ENCODE data around the gene PIK3R3. TPM values are rescaled to one million over a fixed set of nuclear protein-coding genes. Genes with fewer than 3 reads are reported as not detected.

PIK3R3 gene
- total RNA-seq, 3 donors from 2014 or later: 17.9 to 80.3 (median 46.8) TPM

DNA sequence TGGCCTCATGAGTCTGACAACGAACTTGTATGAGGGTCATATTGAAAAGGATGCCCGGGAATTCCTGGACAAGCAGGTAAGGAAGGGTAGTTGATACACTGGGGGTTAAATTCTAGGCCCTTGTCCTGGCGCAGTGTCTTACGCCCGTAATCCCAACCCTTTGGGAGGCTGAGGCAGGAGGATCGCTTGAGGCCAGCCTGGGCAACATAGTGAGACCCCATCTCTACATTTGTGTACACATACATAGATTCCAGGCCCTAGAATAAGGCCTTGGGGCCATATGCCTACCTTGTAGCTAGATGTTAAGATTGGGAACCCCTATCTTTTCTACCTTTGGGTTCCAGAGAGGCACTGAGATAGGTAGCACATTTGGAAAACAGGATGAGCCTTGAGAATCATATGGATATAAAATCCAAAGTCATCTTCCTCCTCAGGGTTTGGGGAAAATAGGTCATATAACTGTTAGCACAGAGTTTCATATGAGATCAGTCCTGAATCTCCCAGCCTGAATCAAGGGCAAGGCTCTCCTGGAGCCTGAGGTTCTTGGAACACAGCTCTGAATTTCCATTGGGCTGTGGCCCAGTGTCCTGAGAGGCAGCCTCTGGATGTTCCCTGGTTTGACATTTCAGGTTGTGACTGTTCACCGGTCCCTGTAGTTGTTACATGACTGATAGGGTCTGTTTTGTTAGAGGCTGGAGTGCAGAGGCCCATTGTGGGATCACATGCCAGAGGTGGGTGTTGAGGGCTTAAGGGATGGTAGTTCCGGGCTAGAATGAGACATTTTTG lies 104.4 kb downstream of the PIK3R3 start:
- TF ChIP-seq POLR2A (IDR thresholded peaks at IDR 0.05): no peak
- no peak for TF ChIP-seq POLR2AphosphoS5 (IDR thresholded peaks at IDR 0.05)
- TF ChIP-seq, protein P1, sequence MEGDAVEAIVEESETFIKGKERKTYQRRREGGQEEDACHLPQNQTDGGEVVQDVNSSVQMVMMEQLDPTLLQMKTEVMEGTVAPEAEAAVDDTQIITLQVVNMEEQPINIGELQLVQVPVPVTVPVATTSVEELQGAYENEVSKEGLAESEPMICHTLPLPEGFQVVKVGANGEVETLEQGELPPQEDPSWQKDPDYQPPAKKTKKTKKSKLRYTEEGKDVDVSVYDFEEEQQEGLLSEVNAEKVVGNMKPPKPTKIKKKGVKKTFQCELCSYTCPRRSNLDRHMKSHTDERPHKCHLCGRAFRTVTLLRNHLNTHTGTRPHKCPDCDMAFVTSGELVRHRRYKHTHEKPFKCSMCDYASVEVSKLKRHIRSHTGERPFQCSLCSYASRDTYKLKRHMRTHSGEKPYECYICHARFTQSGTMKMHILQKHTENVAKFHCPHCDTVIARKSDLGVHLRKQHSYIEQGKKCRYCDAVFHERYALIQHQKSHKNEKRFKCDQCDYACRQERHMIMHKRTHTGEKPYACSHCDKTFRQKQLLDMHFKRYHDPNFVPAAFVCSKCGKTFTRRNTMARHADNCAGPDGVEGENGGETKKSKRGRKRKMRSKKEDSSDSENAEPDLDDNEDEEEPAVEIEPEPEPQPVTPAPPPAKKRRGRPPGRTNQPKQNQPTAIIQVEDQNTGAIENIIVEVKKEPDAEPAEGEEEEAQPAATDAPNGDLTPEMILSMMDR (IDR thresholded peaks at IDR 0.05): no peak
- intact Hi-C loops (cut with DNase I; ENCODE audit: low total_unique reads): no loop called here
- Histone ChIP-seq H3K27me3 (no peaks in the 10 kb centered on the region), H3K27ac (no peak overlapping the region), H3K36me3 (no peaks in the 10 kb centered on the region), H3K4me3 (no peak overlapping the region), H3K4me1 (no peaks in the 10 kb centered on the region), H3K9me3 (no peaks in the 10 kb centered on the region)
- no peak for DNase-seq (ENCODE audit: low spot score in 2 of 2)

DNA sequence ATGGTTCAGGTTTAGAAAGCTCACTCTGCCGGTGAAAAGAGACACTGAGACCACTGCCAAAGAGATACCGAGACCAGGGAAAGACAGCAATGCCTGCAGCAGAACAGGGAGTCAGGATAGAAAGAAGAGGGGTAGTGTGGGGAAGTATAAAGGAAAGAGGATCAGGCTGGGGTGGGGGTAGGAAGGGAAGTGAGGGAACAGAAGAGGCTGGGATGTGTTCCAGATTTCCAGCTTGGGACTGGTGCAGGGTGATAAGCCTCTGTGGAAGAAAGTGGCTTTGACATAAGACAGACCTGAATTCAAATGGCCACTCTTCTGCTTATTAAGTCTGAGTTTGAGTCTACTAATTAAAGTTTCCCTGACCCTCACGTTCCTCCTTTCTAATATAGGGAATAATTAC lies 105.9 kb downstream of the PIK3R3 start:
- no peak overlapping the region for H3K4me3 ChIP-seq
- H3K27ac ChIP-seq: no peak overlapping the region
- no peaks in the 10 kb centered on the region for H3K36me3 ChIP-seq
- no peaks in the 10 kb centered on the region for H3K9me3 ChIP-seq
- no peak for DNase-seq (ENCODE audit: low spot score in 2 of 2)
- H3K4me1 ChIP-seq: no peaks in the 10 kb centered on the region
- TF ChIP-seq POLR2AphosphoS5 (IDR thresholded peaks at IDR 0.05): no peak
- TF ChIP-seq POLR2A (IDR thresholded peaks at IDR 0.05): no peak
- TF ChIP-seq, protein P1 (IDR thresholded peaks at IDR 0.05): no peak
- intact Hi-C loops (cut with DNase I; ENCODE audit: low total_unique reads): no loop called here
- no peaks in the 10 kb centered on the region for H3K27me3 ChIP-seq

DNA sequence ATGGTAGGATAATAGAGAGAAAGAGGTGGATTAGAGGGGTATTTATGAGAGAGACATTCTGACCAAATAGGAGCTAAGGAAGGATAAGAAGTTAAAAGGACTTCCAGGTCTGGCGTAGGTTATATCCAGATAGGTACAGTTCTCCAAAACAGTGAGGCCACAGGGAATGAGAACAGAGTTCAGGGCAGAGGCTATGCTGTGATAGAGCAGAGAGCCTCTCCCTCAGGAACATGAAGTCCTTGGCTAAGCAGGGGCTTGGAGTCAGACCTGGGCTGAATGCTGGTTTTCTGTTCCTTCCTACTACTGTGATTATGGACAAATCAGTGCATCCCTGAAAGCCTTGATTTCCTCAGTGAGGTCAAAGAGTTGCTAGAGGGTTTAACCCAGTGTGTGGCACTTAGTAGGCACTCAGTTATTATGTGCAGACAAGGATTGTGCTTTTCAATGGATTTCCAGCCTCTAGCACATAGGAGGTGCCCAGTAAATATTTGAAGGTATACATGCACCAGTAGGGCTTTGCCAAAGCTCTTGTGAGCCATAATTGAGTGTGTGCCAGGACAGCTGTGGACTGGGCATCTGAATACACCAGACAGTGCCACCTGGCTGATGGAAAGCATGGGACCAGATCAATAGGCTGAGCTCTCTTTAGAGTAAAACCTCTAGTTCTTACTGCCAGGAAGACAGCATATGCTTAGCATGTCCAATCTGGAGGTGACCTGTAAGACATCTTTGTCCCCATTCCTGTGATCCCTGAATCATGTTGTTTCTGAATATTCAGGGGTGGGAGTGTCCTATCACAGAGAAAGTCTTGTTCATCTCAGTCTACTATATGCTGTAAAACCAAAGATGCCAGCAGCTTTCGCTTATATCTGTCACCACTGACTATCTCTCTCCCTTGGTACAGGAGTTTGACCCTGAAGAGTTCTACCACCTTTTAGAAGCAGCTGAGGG lies 111.1 kb downstream of the PIK3R3 start:
- no peaks in the 10 kb centered on the region for H3K4me1 ChIP-seq
- H3K27ac ChIP-seq: no peak overlapping the region
- no peaks in the 10 kb centered on the region for H3K36me3 ChIP-seq
- DNase-seq (ENCODE audit: low spot score in 2 of 2): no peak
- TF ChIP-seq POLR2A (IDR thresholded peaks at IDR 0.05): no peak
- TF ChIP-seq, protein P1 (IDR thresholded peaks at IDR 0.05): no peak
- H3K9me3 ChIP-seq: no peaks in the 10 kb centered on the region
- intact Hi-C loops (cut with DNase I; ENCODE audit: low total_unique reads): no loop called here
- H3K4me3 ChIP-seq: no peak overlapping the region
- H3K27me3 ChIP-seq: no peaks in the 10 kb centered on the region

DNA sequence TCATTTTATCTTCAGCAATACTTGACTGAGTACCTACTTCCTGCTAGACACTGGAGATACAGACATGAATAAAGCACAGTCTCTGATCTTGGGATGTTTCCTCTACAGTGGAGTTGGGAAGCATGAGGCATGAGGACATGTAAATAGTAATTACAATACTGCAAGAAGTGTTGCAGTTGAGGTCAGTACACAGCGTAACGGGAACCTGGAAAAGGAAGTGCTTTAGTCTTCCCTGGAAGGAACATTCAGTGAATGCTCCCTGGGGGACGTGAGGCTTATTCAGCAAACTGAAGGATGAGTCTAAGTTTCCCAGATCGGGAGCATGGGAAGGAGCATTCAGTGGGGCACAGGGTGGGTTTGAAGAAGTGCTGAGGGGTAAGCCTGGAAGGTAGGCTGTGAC lies 112.4 kb downstream of the PIK3R3 start:
- Histone ChIP-seq H3K36me3 (no peaks in the 10 kb centered on the region), H3K27me3 (no peaks in the 10 kb centered on the region), H3K4me1 (no peaks in the 10 kb centered on the region), H3K27ac (no peak overlapping the region), H3K9me3 (no peaks in the 10 kb centered on the region), H3K4me3 (no peak overlapping the region)
- no peak for DNase-seq (ENCODE audit: low spot score in 2 of 2)
- TF ChIP-seq POLR2AphosphoS5 (IDR thresholded peaks at IDR 0.05) (no peak), POLR2A (IDR thresholded peaks at IDR 0.05) (no peak)
- TF ChIP-seq, protein P1 (IDR thresholded peaks at IDR 0.05): no peak
- intact Hi-C loops (cut with DNase I; ENCODE audit: low total_unique reads): no loop called here

DNA sequence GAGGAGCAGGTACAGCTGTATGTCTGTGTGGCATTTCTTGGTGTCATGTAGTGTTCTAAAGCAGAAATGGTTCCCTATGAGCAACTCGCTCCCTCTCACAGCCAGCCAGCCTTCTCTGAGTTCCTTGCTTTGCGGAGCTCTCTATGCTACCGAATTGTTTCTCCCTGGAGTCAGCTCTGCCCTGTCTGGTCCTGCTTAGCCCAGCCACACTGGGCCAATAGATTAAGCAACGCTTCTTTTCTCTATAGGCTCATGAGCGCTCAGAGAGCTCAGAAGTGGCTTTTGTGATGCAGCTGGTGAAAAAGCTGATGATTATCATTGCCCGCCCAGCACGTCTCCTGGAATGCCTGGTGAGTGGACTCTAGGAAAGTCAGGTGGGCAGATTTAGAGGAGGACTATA lies 113.1 kb downstream of the PIK3R3 start:
- no peak overlapping the region for H3K4me3 ChIP-seq
- H3K4me1 ChIP-seq: no peaks in the 10 kb centered on the region
- H3K27me3 ChIP-seq: no peaks in the 10 kb centered on the region
- H3K36me3 ChIP-seq: no peaks in the 10 kb centered on the region
- DNase-seq (ENCODE audit: low spot score in 2 of 2): no peak
- no peak overlapping the region for H3K27ac ChIP-seq
- intact Hi-C loops (cut with DNase I; ENCODE audit: low total_unique reads): no loop called here
- TF ChIP-seq, protein P1 (IDR thresholded peaks at IDR 0.05): no peak
- TF ChIP-seq POLR2A (IDR thresholded peaks at IDR 0.05) (no peak), POLR2AphosphoS5 (IDR thresholded peaks at IDR 0.05) (no peak)
- H3K9me3 ChIP-seq: no peaks in the 10 kb centered on the region
